Smooth muscle cell (in vitro differentiated cells): ENCODE data around the gene KLHL21. TPM values are rescaled to one million over a fixed set of nuclear protein-coding genes. Genes with fewer than 3 reads are reported as not detected.

ENCODE experiments used
- DNase-seq: peaks from one replicate; lab custom pipeline; 2025; ENCODE audit not compliant: unreplicated experiment; lab: John Stamatoyannopoulos, UW
- H2AFZ ChIP-seq: fragments of 200-600 bp; sonication (generic); 2 replicates; pipeline ENCODE4 v1.6.0; 2016; ENCODE audit warnings: antibody characterized with exemption, low read depth, mild to moderate bottlenecking
- H3F3A ChIP-seq: fragments of 200-600 bp; sonication (generic); 2 replicates; pipeline ENCODE4 v1.6.0; 2017; ENCODE audit warnings: antibody characterized with exemption, low read depth
- H3K27ac ChIP-seq: fragments of 200-600 bp; sonication (generic); 2 replicates; pipeline ENCODE4 v1.5.1; 2016; ENCODE audit warnings: low read depth, mild to moderate bottlenecking
- H3K27me3 ChIP-seq: fragments of 200-600 bp; sonication (generic); 2 replicates; pipeline ENCODE4 v1.6.1; 2016; ENCODE audit warnings: low read depth, mild to moderate bottlenecking
- H3K36me3 ChIP-seq: fragments of 200-600 bp; sonication (generic); 2 replicates; pipeline ENCODE4 v1.5.1; 2016; ENCODE audit warnings: low read depth
- H3K4me1 ChIP-seq: fragments of 200-600 bp; sonication (generic); 2 replicates; pipeline ENCODE4 v1.5.1; 2016; ENCODE audit warnings: low read depth
- H3K4me2 ChIP-seq: fragments of 200-600 bp; sonication (generic); 2 replicates; pipeline ENCODE4 v1.6.0; 2016; ENCODE audit warnings: mild to moderate bottlenecking
- H3K4me3 ChIP-seq: fragments of 200-600 bp; sonication (generic); 2 replicates; pipeline ENCODE4 v1.5.1; 2016; ENCODE audit warnings: mild to moderate bottlenecking
- H3K79me2 ChIP-seq: fragments of 200-600 bp; sonication (generic); 2 replicates; pipeline ENCODE4 v1.6.0; 2016; ENCODE audit warnings: low read depth, mild to moderate bottlenecking
- H3K9ac ChIP-seq: fragments of 200-600 bp; sonication (generic); 2 replicates; pipeline ENCODE4 v1.6.0; 2016; ENCODE audit warnings: low read depth
- H3K9me3 ChIP-seq: fragments of 200-600 bp; sonication (generic); replicated peaks from 2 replicates; pipeline ENCODE4 v1.5.1; 2016; ENCODE audit warnings: low read depth
- H4K20me1 ChIP-seq: fragments of 200-600 bp; sonication (generic); 2 replicates; pipeline ENCODE4 v1.6.0; 2016; ENCODE audit warnings: low read depth
- CTCF ChIP-seq: fragments of 200-600 bp; sonication (generic); IDR thresholded peaks from 2 replicates; pipeline ENCODE4 v1.5.1; 2017; ENCODE audit warnings: borderline replicate concordance, mild to moderate bottlenecking, antibody characterized with exemption; ENCODE audit not compliant: insufficient read depth, poor library complexity, severe bottlenecking
- WGBS: methylation state at CpG from one replicate; pipeline ENCODE4 v1.1.7; 2016; ENCODE audit warnings: low lambda C conversion rate; 5-methylcytosine and 5-hydroxymethylcytosine counted together
- polyA plus RNA-seq: library from polyadenylated mRNA; unstranded; fragments of >200 nt; fragmentation: Nextera tagmentation; extraction: Ambion mirVana; gene quantifications from 2 replicates; pipeline ENCODE4 v1.2.1, GENCODE V29; 2016
- total RNA-seq: library from RNA; depleted of rRNA; stranded (reverse); fragments of >200 nt; gene quantifications from 2 replicates; pipeline ENCODE4 v1.2.3, GENCODE V29; 2014

KLHL21 gene
- total and polyA plus RNA-seq, 2 experiments from 2014 or later = 12.6 to 13.2 TPM

- no peaks in the 10 kb centered on the region for H3K27me3 ChIP-seq
- H3K27ac ChIP-seq = peak overlapping the region; percentile 1
- H3K36me3 ChIP-seq = no peaks in the 10 kb centered on the region
- H4K20me1 ChIP-seq = peaks cover 54% of the 10 kb centered on the region
- peak overlapping the region; percentile 63 for H2AFZ ChIP-seq
- H3K4me1 ChIP-seq = peaks cover 8% of the 10 kb centered on the region
- H3K9ac ChIP-seq = peak overlapping the region; percentile 67
- no peak for DNase-seq
- peaks cover 11% of the 10 kb centered on the region for H3F3A ChIP-seq
- peak overlapping the region; percentile 63 for H3K4me3 ChIP-seq
- 18% methylated on average over 27 of the region's 32 CpGs for WGBS
- no peaks in the 10 kb centered on the region for H3K9me3 ChIP-seq
- H3K4me2 ChIP-seq = peak overlapping the region; percentile 82
- no peak for TF ChIP-seq CTCF
- peaks cover 45% of the 10 kb centered on the region for H3K79me2 ChIP-seq
Observed at GRCh38 chr1:6625584-6626149, 23.0 kb upstream of the KLHL21 start.

GRCh38 chr1:6624710-6625583 is 22.3 kb upstream of the KLHL21 start, which contains the start of gene THAP3:
TSS of gene THAP3 (plus strand) at chr1:6624868. CDS start at chr1:6625219, 351 bp downstream.
- Histone ChIP-seq H3F3A (peaks cover 11% of the 10 kb centered on the region), H3K9ac (peak within 1 kb of the TSS; percentile 67), H3K4me1 (peaks cover 8% of the 10 kb centered on the region), H3K36me3 (no peaks in the 10 kb centered on the region), H3K4me2 (peak within 1 kb of the TSS; percentile 82), H3K27ac (peak within 1 kb of the TSS; percentile 61), H3K79me2 (peaks cover 52% of the 10 kb centered on the region), H3K9me3 (no peaks in the 10 kb centered on the region), H2AFZ (peak within 1 kb of the TSS; percentile 63), H4K20me1 (peaks cover 60% of the 10 kb centered on the region), H3K4me3 (peak within 1 kb of the TSS; percentile 63), H3K27me3 (no peaks in the 10 kb centered on the region)
- peak; percentile 81 for DNase-seq
- TF ChIP-seq CTCF = no peak
- 3% methylated on average over 44 of the region's 73 CpGs for WGBS

- peaks cover 63% of the 10 kb centered on the region for H3K79me2 ChIP-seq
- no peak for TF ChIP-seq CTCF
- H3K27ac ChIP-seq = peak overlapping the region; percentile 61
- H3K9ac ChIP-seq = peak overlapping the region; percentile 25
- H3K36me3 ChIP-seq = no peaks in the 10 kb centered on the region
- H3K4me2 ChIP-seq = no peak overlapping the region
- H4K20me1 ChIP-seq = peaks cover 74% of the 10 kb centered on the region
- H3K27me3 ChIP-seq = no peaks in the 10 kb centered on the region
- DNase-seq = no peak
- no peak overlapping the region for H2AFZ ChIP-seq
- peaks cover 8% of the 10 kb centered on the region for H3K4me1 ChIP-seq
- H3K4me3 ChIP-seq = no peak overlapping the region
- WGBS = 77% methylated on average over 14 of the region's 14 CpGs
- H3K9me3 ChIP-seq = no peaks in the 10 kb centered on the region
- peaks cover 11% of the 10 kb centered on the region for H3F3A ChIP-seq
Observed at GRCh38 chr1:6623269-6623965, 20.7 kb upstream of the KLHL21 start.
